RWPE1 (cell line): ENCODE data around the gene UBASH3A.

ENCODE experiments used
- CTCF ChIA-PET: fragments of 350-600 bp; sonication (Branson Sonifier 250); formaldehyde crosslinking; extraction: SDS; loops from one replicate; lab custom pipeline; 2021; lab: Yijun Ruan, JAX
- POLR2A ChIA-PET: fragments of 400-600 bp; formaldehyde crosslinking; extraction: SDS; loops from one replicate; lab custom pipeline; 2020; ENCODE audit warnings: antibody characterized with exemption; ENCODE audit not compliant: low non-redundant PET; lab: Yijun Ruan, JAX
- DNase-seq: peaks from one replicate; pipeline ENCODE4 v3.0.0; 2012; ENCODE audit warnings: low spot score
- H3K27ac ChIP-seq: fragments of 450-650 bp; 2 replicates; pipeline ENCODE4 v1.5.1; 2017
- TF ChIP-seq, protein P1 (sequence below): fragments of 450-650 bp; conservative IDR thresholded peaks from 2 replicates; pipeline ENCODE4 v1.5.1; 2017; ENCODE audit warnings: low read depth, mild to moderate bottlenecking

Gene UBASH3A

DNA sequence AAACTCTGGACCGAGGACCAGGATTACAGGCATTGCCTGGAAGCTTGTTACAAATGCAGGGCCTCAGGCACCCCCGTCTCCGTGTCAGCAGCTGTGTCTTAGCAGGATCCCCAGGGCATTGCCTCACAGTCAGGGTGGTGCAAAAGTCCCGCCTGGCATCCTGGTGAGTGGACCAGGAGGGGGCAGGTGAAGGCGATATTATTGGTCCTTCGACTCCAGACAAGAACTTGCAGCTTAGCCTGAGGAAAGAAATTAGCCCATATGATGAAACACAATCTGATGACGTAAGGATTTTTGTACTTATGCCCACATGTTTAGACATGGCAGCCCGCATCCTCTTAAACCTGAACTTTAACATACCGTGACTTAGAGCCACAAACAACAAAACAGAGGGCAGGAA, 51.5 kb downstream of the UBASH3A start:
- TF ChIP-seq, protein P1, sequence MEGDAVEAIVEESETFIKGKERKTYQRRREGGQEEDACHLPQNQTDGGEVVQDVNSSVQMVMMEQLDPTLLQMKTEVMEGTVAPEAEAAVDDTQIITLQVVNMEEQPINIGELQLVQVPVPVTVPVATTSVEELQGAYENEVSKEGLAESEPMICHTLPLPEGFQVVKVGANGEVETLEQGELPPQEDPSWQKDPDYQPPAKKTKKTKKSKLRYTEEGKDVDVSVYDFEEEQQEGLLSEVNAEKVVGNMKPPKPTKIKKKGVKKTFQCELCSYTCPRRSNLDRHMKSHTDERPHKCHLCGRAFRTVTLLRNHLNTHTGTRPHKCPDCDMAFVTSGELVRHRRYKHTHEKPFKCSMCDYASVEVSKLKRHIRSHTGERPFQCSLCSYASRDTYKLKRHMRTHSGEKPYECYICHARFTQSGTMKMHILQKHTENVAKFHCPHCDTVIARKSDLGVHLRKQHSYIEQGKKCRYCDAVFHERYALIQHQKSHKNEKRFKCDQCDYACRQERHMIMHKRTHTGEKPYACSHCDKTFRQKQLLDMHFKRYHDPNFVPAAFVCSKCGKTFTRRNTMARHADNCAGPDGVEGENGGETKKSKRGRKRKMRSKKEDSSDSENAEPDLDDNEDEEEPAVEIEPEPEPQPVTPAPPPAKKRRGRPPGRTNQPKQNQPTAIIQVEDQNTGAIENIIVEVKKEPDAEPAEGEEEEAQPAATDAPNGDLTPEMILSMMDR: no peak
- DNase-seq: peak; percentile 39
- H3K27ac ChIP-seq: no peak overlapping the region
- POLR2A ChIA-PET: no interaction called here
- CTCF ChIA-PET: no interaction called here

DNA sequence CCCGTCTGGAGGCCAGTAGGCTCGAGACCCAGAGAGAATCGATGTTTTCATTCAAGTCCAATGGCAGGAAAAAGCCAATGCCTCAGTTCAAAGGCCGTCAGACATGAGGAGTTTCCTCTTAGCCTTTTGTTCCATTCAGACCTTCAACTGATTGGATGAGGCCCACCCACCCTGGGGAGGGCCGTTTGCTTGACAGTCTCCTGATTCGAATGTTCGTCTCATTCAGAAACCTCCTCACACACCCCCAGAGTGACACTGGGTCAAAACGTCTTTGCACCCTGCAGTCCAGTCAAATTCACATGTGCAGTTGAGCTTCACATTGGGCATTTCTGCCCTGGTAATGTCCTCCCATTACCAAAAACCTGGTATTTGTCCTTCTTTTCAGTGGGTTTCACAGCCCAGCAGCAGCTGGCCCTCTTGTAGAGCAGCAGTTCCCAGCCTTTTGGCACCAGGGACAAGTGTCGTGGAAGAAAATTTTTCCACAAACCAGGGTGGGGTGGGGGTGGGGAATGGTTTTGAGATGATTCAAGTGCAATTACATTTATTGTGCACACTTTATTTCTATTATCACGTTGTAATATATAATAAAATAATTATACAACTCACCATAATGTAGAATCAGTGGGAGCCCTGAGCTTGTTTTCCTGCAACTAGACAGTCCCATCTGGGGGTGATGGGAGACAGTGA, 52.2 kb downstream of the UBASH3A start:
- TF ChIP-seq, protein P1: no peak
- ChIA-PET POLR2A (no interaction called here), CTCF (interaction anchor here (0.8 kb wide), 1 partner anchor 146 kb away, joined by 3 read pairs; no protein-coding TSS in a partner anchor)
- no peak overlapping the region for H3K27ac ChIP-seq
- DNase-seq: no peak

DNA sequence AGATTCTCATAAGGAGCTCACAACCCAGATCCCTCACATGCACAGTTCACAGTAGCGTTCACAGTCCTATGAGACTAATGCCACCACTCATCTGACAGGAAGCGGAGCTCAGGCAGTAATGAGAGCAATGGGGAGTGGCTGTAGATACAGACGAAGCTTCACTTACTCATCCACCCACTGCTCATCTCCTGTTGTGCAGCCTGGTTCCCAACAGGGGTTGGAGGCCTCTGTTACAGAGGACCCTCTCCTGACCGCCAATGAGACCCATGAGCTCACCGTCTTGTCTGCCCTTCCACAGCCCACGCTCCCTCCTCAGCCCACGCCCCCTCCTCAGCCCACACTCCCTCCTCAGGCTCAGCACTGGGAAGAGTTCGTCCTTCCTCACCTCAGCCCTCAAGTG, 52.8 kb downstream of the UBASH3A start:
- no peak for DNase-seq
- POLR2A ChIA-PET: no interaction called here
- CTCF ChIA-PET: interaction anchor here (0.8 kb wide), 1 partner anchor 146 kb away, joined by 3 read pairs; no protein-coding TSS in a partner anchor
- TF ChIP-seq, protein P1: no peak
- no peak overlapping the region for H3K27ac ChIP-seq

DNA sequence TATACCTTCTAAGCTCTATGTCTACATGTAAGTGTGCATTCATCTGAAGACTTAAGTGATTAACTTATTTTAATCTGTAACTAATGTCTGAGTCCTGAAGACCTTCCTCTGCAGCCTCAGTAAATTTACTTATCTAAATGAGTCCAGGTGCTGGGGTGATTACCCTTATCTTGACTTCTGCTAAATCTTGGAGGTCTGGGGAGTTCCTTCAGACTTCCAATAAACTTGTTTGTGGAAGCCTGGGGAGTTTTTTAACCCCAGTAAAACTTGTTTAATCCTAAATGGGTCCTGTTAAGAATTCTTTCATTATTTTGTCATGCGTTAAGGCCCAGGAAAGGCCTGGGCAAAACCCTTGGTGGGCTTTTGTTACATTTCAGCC, 55.4 kb downstream of the UBASH3A start:
- no peak overlapping the region for H3K27ac ChIP-seq
- TF ChIP-seq, protein P1: no peak
- ChIA-PET CTCF (no interaction called here), POLR2A (no interaction called here)
- no peak for DNase-seq

DNA sequence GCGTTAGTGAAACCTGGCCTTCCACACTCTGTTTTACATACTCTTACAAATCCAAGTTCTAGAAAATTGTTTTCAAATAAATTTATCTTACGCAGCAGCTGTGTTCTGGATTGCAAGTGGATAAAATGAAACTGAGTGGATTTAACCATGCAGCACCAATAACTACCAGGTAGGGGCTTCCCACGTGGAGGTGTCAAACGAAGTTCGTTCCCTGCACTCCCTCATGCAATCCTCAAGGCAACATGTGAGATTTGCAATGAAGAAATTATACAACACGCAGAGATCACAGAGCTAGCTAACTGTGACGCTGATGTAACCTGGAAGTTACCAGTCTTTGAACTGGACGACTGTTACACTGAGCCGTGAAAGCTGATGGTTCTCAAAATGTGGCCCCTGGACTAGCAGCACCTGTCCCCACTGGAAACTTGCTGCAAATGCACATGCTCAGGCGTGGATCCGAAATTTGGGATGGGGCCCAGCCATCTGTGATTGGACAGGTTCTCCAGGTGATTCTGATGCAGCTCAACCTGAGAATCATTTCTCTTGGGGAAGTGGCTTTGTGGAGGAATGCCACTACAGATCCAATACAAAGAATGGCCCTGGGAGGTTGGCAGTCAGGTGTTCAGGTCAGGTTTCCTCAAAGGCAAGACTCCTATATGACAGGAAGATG, 56.0 kb downstream of the UBASH3A start:
- POLR2A ChIA-PET: no interaction called here
- CTCF ChIA-PET: interaction anchor here (0.6 kb wide), 1 partner anchor 17 kb away, joined by 3 read pairs; no protein-coding TSS in a partner anchor
- no peak overlapping the region for H3K27ac ChIP-seq
- DNase-seq: no peak
- TF ChIP-seq, protein P1: no peak

DNA sequence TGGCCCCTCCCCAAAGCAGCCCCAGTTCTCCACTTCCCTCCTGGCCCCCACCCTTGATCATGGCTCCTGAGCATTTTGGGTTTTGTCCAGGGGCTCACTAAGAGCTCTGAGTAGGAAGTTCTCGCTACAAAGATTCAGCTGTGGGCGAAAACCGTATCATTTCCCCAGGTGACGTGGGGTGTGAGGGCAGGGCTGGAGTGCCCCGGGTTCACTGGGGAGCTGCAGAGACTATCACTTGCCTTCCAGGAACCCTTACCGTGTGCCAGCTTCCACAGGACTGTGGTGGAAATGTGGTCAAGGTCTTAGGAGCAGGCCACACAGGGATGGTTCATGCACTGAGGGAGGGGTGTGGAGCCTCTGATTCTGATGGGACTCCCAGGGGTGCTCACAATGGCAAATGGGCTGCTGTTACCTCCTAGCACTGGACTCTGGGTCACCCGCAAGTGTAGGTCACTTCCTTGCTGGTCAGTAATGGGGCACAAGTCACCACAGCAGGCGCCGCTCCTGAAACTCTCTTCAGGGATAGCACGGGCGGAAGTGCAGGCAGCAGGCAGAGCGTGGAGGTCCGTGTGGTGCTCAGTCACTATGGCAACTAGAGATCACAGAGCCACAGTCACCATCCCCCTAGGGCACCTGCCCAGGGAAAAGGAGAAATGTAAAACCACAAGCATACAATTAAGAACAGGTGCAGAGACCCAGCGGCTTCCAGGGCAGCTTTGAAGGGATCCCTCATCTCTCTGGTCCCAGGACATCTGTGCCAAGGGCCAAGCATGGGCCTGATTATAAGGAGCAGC, 56.9 kb downstream of the UBASH3A start:
- TF ChIP-seq, protein P1: no peak
- ChIA-PET POLR2A (no interaction called here), CTCF (interaction anchor here (0.6 kb wide), 1 partner anchor 16 kb away, joined by 3 read pairs; no protein-coding TSS in a partner anchor)
- no peak for DNase-seq
- H3K27ac ChIP-seq: no peak overlapping the region
